ENCODE data around the gene KCNK10.

The KCNK10 gene

DNA sequence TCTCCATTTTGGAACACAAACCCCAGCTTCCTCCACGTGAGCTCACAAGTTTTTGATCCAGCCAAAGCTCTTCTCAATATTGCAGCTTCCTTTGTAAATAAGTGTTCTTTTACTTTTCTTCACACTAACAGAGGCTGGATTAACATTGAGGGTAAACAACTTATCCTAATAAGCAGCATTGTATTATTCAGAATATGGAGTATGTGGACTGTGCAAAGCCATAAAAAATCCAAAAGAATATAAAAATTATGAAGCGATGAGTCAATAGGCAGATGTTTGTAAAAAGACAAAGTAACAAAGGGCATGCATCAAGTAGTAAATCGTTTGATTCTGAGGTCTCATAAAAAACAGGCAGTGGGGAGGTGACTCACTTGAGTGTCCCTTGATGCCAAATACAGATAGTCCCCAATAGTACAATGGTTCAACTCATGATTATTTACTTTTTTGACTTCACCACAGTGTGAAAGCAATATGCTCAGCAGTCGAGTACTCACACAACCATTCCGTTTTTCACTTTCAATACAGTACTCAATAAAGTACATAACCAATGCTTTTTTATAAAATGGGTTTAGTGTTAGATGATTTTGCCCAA is 23.1 kb upstream of the KCNK10 start:
- H3K36me3 ChIP-seq (ENCODE audit: insufficient read depth, low read length): no peaks in the 10 kb centered on the region
- no peak overlapping the region for H3K4me3 ChIP-seq (ENCODE audit: low read length, poor library complexity, severe bottlenecking)
- H3K4me1 ChIP-seq (ENCODE audit: insufficient read depth, low read length, poor library complexity, severe bottlenecking): no peaks in the 10 kb centered on the region
- no peak overlapping the region for H3K9ac ChIP-seq (ENCODE audit: low read depth, low read length, poor library complexity, severe bottlenecking)
- TF ChIP-seq, protein P1, sequence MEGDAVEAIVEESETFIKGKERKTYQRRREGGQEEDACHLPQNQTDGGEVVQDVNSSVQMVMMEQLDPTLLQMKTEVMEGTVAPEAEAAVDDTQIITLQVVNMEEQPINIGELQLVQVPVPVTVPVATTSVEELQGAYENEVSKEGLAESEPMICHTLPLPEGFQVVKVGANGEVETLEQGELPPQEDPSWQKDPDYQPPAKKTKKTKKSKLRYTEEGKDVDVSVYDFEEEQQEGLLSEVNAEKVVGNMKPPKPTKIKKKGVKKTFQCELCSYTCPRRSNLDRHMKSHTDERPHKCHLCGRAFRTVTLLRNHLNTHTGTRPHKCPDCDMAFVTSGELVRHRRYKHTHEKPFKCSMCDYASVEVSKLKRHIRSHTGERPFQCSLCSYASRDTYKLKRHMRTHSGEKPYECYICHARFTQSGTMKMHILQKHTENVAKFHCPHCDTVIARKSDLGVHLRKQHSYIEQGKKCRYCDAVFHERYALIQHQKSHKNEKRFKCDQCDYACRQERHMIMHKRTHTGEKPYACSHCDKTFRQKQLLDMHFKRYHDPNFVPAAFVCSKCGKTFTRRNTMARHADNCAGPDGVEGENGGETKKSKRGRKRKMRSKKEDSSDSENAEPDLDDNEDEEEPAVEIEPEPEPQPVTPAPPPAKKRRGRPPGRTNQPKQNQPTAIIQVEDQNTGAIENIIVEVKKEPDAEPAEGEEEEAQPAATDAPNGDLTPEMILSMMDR (conservative IDR thresholded peaks at IDR 0.05; ENCODE audit: low read length): no peak
- TF ChIP-seq EZH2phosphoT487 (IDR thresholded peaks at IDR 0.05; ENCODE audit: borderline replicate concordance): no peak
- H3K4me2 ChIP-seq (ENCODE audit: low read depth, low read length, poor library complexity, severe bottlenecking): no peak overlapping the region
- no peaks in the 10 kb centered on the region for H3K79me2 ChIP-seq (ENCODE audit: insufficient read depth, low read length)
- H2AFZ ChIP-seq (ENCODE audit: low read length): no peak overlapping the region
- H3F3A ChIP-seq (ENCODE audit: low read depth): no peaks in the 10 kb centered on the region
- H3K9me3 ChIP-seq (ENCODE audit: insufficient read depth, low read depth, low read length): no peaks in the 10 kb centered on the region
- no peaks in the 10 kb centered on the region for H3K9me2 ChIP-seq (replicated peaks; ENCODE audit: low read depth, low read length)
- no peaks in the 10 kb centered on the region for H4K20me1 ChIP-seq (ENCODE audit: insufficient read depth, low read length, poor library complexity, severe bottlenecking)
- H3K27me3 ChIP-seq (ENCODE audit: insufficient read depth, low read length, poor library complexity, severe bottlenecking): no peaks in the 10 kb centered on the region

DNA sequence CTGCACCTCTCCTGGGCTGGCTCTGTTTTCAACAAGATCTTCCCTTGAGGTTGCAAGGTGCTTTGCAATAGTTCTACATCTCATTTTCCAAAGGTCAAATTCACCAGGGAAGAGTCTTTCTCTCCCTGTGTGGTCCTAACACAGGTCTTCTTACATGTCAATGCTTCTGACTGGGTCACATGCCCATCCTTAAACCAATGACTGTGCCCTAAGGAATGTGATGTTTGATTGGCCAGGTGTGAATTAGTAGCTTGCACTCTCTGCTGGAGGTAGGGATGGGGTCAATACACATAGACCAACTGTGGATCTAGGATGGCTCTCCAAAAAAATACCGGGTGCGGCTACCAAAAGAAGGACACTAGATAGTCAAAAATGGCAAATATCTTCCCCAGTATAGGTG is 19.9 kb upstream of the KCNK10 start:
- H3K4me1 ChIP-seq (ENCODE audit: insufficient read depth, low read length, poor library complexity, severe bottlenecking): no peaks in the 10 kb centered on the region
- H3K27me3 ChIP-seq (ENCODE audit: insufficient read depth, low read length, poor library complexity, severe bottlenecking): no peaks in the 10 kb centered on the region
- TF ChIP-seq EZH2phosphoT487 (IDR thresholded peaks at IDR 0.05; ENCODE audit: borderline replicate concordance): no peak
- TF ChIP-seq, protein P1 (conservative IDR thresholded peaks at IDR 0.05; ENCODE audit: low read length): no peak

DNA sequence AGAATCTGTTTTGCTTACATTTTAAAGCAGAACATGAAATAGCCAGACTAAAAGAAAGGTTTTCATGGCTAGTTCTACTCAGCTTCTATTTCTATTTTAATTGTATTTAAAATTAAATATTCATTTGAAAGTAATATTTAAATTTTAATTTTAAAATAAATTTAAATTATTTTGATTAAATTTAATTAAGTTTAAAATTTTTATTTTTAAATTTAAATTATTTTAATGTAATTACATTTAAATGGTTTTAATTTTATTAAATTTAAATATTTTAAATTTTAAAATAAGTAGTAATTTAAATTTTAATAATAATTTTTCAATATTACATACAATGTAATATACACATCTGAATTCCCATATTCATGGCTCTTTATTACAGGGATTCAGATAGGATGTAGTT is 17.3 kb upstream of the KCNK10 start:
- Histone ChIP-seq H4K20me1 (ENCODE audit: insufficient read depth, low read length, poor library complexity, severe bottlenecking) (no peaks in the 10 kb centered on the region), H3K4me2 (ENCODE audit: low read depth, low read length, poor library complexity, severe bottlenecking) (no peak overlapping the region), H3K9me2 (replicated peaks; ENCODE audit: low read depth, low read length) (no peaks in the 10 kb centered on the region), H3K4me3 (ENCODE audit: low read length, poor library complexity, severe bottlenecking) (no peak overlapping the region), H2AFZ (ENCODE audit: low read length) (no peak overlapping the region), H3F3A (ENCODE audit: low read depth) (no peaks in the 10 kb centered on the region), H3K9ac (ENCODE audit: low read depth, low read length, poor library complexity, severe bottlenecking) (no peak overlapping the region), H3K9me3 (ENCODE audit: insufficient read depth, low read depth, low read length) (no peaks in the 10 kb centered on the region), H3K79me2 (ENCODE audit: insufficient read depth, low read length) (no peaks in the 10 kb centered on the region), H3K36me3 (ENCODE audit: insufficient read depth, low read length) (no peaks in the 10 kb centered on the region), H3K4me1 (ENCODE audit: insufficient read depth, low read length, poor library complexity, severe bottlenecking) (no peaks in the 10 kb centered on the region), H3K27me3 (ENCODE audit: insufficient read depth, low read length, poor library complexity, severe bottlenecking) (no peaks in the 10 kb centered on the region)
- TF ChIP-seq, protein P1 (conservative IDR thresholded peaks at IDR 0.05; ENCODE audit: low read length): no peak
- TF ChIP-seq EZH2phosphoT487 (IDR thresholded peaks at IDR 0.05; ENCODE audit: borderline replicate concordance): no peak

More for the DNA sequence above, 19.9 kb upstream of the KCNK10 start:
- H3K9me3 ChIP-seq (ENCODE audit: insufficient read depth, low read depth, low read length): no peaks in the 10 kb centered on the region
- H3K36me3 ChIP-seq (ENCODE audit: insufficient read depth, low read length): no peaks in the 10 kb centered on the region
- no peak overlapping the region for H2AFZ ChIP-seq (ENCODE audit: low read length)
- no peaks in the 10 kb centered on the region for H3K9me2 ChIP-seq (replicated peaks; ENCODE audit: low read depth, low read length)
- H4K20me1 ChIP-seq (ENCODE audit: insufficient read depth, low read length, poor library complexity, severe bottlenecking): no peaks in the 10 kb centered on the region
- no peak overlapping the region for H3K4me3 ChIP-seq (ENCODE audit: low read length, poor library complexity, severe bottlenecking)
- no peaks in the 10 kb centered on the region for H3F3A ChIP-seq (ENCODE audit: low read depth)
- H3K79me2 ChIP-seq (ENCODE audit: insufficient read depth, low read length): no peaks in the 10 kb centered on the region
- H3K9ac ChIP-seq (ENCODE audit: low read depth, low read length, poor library complexity, severe bottlenecking): no peak overlapping the region
- H3K4me2 ChIP-seq (ENCODE audit: low read depth, low read length, poor library complexity, severe bottlenecking): no peak overlapping the region
